HG02938 (cell line): ENCODE data around the gene DDX41.

Source experiments
- ATAC-seq: cut with Tn5 transposase; IDR thresholded peaks from one replicate; pipeline ENCODE4 v1.9.1; 2021; ENCODE audit warnings: mild to moderate bottlenecking, moderate library complexity; ENCODE audit not compliant: unreplicated experiment

Gene DDX41

GRCh38 chr5:177471610-177472356, 45.0 kb downstream of the DDX41 start:
- no peak for ATAC-seq

- ATAC-seq: no peak
Observed at GRCh38 chr5:177470759-177471536, 45.8 kb downstream of the DDX41 start.

GRCh38 chr5:177469750-177470525, 46.8 kb downstream of the DDX41 start:
- ATAC-seq: no peak

- no peak for ATAC-seq
Observed at GRCh38 chr5:177468685-177469628, 47.8 kb downstream of the DDX41 start.

GRCh38 chr5:177468329-177468684, 48.5 kb downstream of the DDX41 start:
- no peak for ATAC-seq

GRCh38 chr5:177467436-177467835, 49.3 kb downstream of the DDX41 start:
- ATAC-seq: no peak

- ATAC-seq: no peak
Observed at GRCh38 chr5:177466861-177467260, 49.9 kb downstream of the DDX41 start.

GRCh38 chr5:177465044-177465443, 51.7 kb downstream of the DDX41 start:
- no peak for ATAC-seq

- ATAC-seq: no peak
Observed at GRCh38 chr5:177462021-177462670, 54.6 kb downstream of the DDX41 start.
